Stimulated activated CD8-positive, alpha-beta memory T cell treated with anti-CD3 and anti-CD28 coated beads, Interleukin-15, amount 100 ng/mL, for 48 hours (primary cell): ENCODE measurements around the gene XRCC4.

Source experiments
- DNase-seq, 2 donors: peaks; one replicate each; pipeline ENCODE4 v3.0.0-alpha.2; 2020; ENCODE audit warnings: low read depth in 2 of 2

Gene XRCC4

GRCh38 chr5:83277154-83277553 lies 199.8 kb downstream of the XRCC4 start:
- no peak for DNase-seq

- no peak for DNase-seq
Observed at GRCh38 chr5:83277953-83278352, 200.6 kb downstream of the XRCC4 start.

- no peak for DNase-seq
Observed at GRCh38 chr5:83281176-83281575, 203.8 kb downstream of the XRCC4 start.

- no peak for DNase-seq
Observed at GRCh38 chr5:83281658-83282057, 204.3 kb downstream of the XRCC4 start.

- no peak for DNase-seq
Observed at GRCh38 chr5:83283761-83284160, 206.4 kb downstream of the XRCC4 start.

GRCh38 chr5:83285661-83286398 lies 208.5 kb downstream of the XRCC4 start:
- DNase-seq, result no peak

GRCh38 chr5:83294246-83294645 lies 216.9 kb downstream of the XRCC4 start:
- DNase-seq, result no peak

GRCh38 chr5:83299353-83299752 lies 222.0 kb downstream of the XRCC4 start:
- DNase-seq, result no peak

GRCh38 chr5:83306572-83307241 lies 229.4 kb downstream of the XRCC4 start:
- peak in 1 of 2 donors; percentile 4 for DNase-seq

- DNase-seq, result no peak
Observed at GRCh38 chr5:83312663-83313062, 235.3 kb downstream of the XRCC4 start.

GRCh38 chr5:83313436-83313835 lies 236.1 kb downstream of the XRCC4 start:
- no peak for DNase-seq

GRCh38 chr5:83321483-83322055 lies 244.2 kb downstream of the XRCC4 start:
- DNase-seq, result no peak

- DNase-seq, result no peak
Observed at GRCh38 chr5:83322273-83322924, 245.1 kb downstream of the XRCC4 start.

GRCh38 chr5:83323557-83324180 lies 246.3 kb downstream of the XRCC4 start:
- DNase-seq, result no peak

- no peak for DNase-seq
Observed at GRCh38 chr5:83331842-83332241, 254.5 kb downstream of the XRCC4 start.

GRCh38 chr5:83337453-83338035 lies 260.2 kb downstream of the XRCC4 start:
- DNase-seq, result no peak

GRCh38 chr5:83340511-83340918 lies 263.2 kb downstream of the XRCC4 start:
- no peak for DNase-seq

GRCh38 chr5:83341815-83342334 lies 264.5 kb downstream of the XRCC4 start:
- DNase-seq, result no peak

GRCh38 chr5:83342465-83342864 lies 265.1 kb downstream of the XRCC4 start:
- no peak for DNase-seq

- no peak for DNase-seq
Observed at GRCh38 chr5:83343299-83343698, 266.0 kb downstream of the XRCC4 start.

GRCh38 chr5:83345423-83345822 lies 268.1 kb downstream of the XRCC4 start:
- DNase-seq, result no peak
